ENCODE measurements around the gene TRMT2A.

TRMT2A gene

DNA sequence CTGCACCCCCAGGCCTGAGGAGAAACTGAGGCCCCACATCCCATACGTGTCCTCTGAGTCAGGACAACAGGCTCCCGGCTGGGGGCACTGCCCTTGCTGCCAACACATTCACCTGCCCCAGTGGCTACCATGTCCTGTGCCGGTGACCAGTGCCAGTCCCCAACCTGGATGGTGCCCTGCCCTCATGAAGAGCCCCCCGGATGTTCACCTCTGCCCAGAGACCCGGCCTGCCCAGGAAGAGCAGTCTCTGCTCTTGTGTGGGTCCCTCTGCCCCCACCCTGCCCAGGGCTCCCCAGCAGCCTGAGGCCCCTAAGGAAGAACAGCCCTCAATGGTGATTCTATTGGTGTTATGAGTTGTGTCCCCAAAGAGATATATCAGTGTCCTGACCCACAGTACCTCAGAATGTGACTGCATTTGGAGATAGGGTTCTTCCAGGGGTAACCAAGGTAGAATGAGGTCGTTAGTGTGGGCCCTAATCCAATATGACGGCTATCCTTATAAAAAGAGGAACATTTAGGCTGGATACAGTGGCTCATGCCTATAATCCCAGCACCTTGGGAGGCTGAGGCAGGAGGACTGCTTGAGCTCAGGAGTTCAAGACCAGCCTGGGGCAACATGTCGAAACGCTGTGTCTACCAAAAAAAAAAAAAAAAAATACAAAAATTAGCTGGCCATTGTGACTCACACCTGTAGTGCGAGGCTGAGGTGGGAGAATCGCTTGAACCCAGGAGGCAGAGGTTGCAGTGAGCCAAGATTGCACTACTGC, 50.2 kb downstream of the TRMT2A start:
- in situ Hi-C loops (cut with HindIII; ENCODE audit: low sequenced_read_pairs), result no loop called here

- in situ Hi-C loops (cut with HindIII; ENCODE audit: low sequenced_read_pairs), result no loop called here
Observed at GRCh38 chr22:20065896-20066616, 51.0 kb downstream of the TRMT2A start.

- in situ Hi-C loops (cut with HindIII; ENCODE audit: low sequenced_read_pairs), result no loop called here
Observed at GRCh38 chr22:20064545-20065262, 52.3 kb downstream of the TRMT2A start.

- in situ Hi-C loops (cut with HindIII; ENCODE audit: low sequenced_read_pairs), result no loop called here
Observed at GRCh38 chr22:20064140-20064480, 52.9 kb downstream of the TRMT2A start.

GRCh38 chr22:20063271-20064139, 53.5 kb downstream of the TRMT2A start:
- in situ Hi-C loops (cut with HindIII; ENCODE audit: low sequenced_read_pairs), result no loop called here

GRCh38 chr22:20062766-20063083, 54.3 kb downstream of the TRMT2A start:
- in situ Hi-C loops (cut with HindIII; ENCODE audit: low sequenced_read_pairs), result no loop called here

DNA sequence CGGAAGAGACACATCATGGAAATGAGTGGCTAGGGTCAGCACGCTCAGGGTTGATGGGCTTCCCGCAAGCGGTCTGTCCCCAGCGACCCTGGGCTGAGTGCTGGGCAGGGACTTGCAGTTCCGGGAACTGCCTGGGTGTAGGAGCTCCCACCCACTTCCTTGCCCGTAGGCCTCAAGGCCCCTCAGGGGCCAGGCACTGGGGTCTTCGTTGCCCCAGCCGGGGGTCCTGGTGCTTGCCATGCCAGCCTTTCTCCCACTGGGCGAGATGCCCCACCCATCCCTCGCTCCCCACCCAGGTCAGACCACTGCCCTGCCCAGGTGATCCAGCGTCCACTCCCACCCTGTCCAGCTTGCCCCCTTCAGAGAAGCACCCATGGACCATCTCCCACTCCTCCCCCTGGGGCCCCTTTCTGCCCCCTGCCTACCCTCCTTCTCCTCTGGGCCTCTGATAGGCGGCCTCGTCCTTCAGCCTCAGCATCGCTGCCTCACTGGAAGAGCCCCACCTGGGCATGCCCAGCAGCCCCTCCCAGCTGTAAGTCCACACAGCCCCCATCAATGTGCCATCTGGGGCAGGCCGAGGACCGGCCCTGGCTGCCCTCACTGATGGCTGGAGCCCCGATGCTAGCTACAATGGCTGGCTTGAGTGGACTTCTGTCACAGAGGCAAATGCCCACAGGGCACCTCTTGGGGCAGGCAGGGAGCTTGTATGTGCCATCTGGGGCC, 54.8 kb downstream of the TRMT2A start:
- in situ Hi-C loops (cut with HindIII; ENCODE audit: low sequenced_read_pairs), result no loop called here

Data from endothelial cell of hepatic sinusoid (primary cell).